ENCODE measurements around the gene ACTR2. TPM values are rescaled to one million over a fixed set of nuclear protein-coding genes. Genes with fewer than 3 reads are reported as not detected.

ACTR2 gene
- polyA plus RNA-seq, 2 donors, result 58.4 to 73.8 TPM

DNA sequence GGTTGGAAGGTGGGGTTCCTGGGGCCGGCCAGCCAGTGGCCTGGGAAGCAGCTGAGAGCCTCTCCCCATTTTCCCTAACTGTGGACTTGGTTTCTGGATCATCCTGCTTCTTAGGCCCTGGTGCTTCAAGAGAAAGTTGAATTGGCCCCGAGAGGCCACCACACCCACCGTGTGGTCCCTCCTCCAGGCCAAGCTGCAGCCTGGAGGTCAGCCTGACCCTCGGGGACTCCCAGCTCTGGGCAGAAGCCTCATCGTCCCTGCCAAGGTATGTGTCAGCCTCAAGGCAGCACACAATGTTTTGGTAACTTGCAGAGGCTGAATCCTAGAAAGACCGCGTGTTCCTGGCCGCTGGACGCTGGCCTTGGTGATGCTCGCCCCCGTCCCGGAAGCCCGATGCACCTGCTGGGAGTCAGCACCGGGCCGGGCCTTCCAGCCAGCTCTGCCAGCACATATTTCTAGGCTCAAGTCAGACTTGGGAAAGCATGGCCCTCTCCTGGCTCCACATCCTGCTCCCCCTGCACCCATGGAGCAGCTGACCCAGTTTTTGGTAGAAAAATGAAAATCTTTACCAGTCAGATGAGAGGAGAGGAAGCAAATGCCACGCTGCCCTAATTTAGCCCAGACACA, 72.6 kb downstream of the ACTR2 start:
- Histone ChIP-seq H3K4me3 (ENCODE audit: low read depth in 1 of 2, low read length in 2 of 2) (no peak overlapping the region), H3K36me3 (ENCODE audit: control insufficient read depth in 2 of 2, insufficient read depth in 2 of 2, low read length in 1 of 2) (no peaks in the 10 kb centered on the region), H3K27me3 (ENCODE audit: control insufficient read depth in 1 of 2, insufficient read depth in 2 of 2, low read length in 2 of 2) (no peaks in the 10 kb centered on the region), H3K4me1 (ENCODE audit: control insufficient read depth in 2 of 2, insufficient read depth in 2 of 2, low read length in 1 of 2) (peaks cover 0 to 5% of the 10 kb centered on the region in 2 donors), H3K9me3 (ENCODE audit: control insufficient read depth in 2 of 2, insufficient read depth in 1 of 2, low read depth in 1 of 2, low read length in 1 of 2) (no peaks in the 10 kb centered on the region), H3K27ac (ENCODE audit: low read depth in 2 of 2, low read length in 1 of 2) (peak overlapping the region; percentile 17 to 24)
- WGBS, 2 donors, result 37 to 59% methylated on average over 16 of the region's 16 CpGs

- 29 to 37% methylated on average over 20 of the region's 20 CpGs for WGBS, 2 donors
- Histone ChIP-seq H3K27me3 (ENCODE audit: control insufficient read depth in 1 of 2, insufficient read depth in 2 of 2, low read length in 2 of 2) (no peaks in the 10 kb centered on the region), H3K4me1 (ENCODE audit: control insufficient read depth in 2 of 2, insufficient read depth in 2 of 2, low read length in 1 of 2) (peaks cover 0 to 5% of the 10 kb centered on the region in 2 donors), H3K36me3 (ENCODE audit: control insufficient read depth in 2 of 2, insufficient read depth in 2 of 2, low read length in 1 of 2) (no peaks in the 10 kb centered on the region), H3K4me3 (ENCODE audit: low read depth in 1 of 2, low read length in 2 of 2) (no peak overlapping the region), H3K9me3 (ENCODE audit: control insufficient read depth in 2 of 2, insufficient read depth in 1 of 2, low read depth in 1 of 2, low read length in 1 of 2) (no peaks in the 10 kb centered on the region), H3K27ac (ENCODE audit: low read depth in 2 of 2, low read length in 1 of 2) (peak overlapping the region; percentile 5 to 67)
Observed at GRCh38 chr2:65300761-65301711, 73.4 kb downstream of the ACTR2 start.

- H3K27ac ChIP-seq (ENCODE audit: low read depth in 2 of 2, low read length in 1 of 2), result no peak overlapping the region
- H3K9me3 ChIP-seq (ENCODE audit: control insufficient read depth in 2 of 2, insufficient read depth in 1 of 2, low read depth in 1 of 2, low read length in 1 of 2), result no peaks in the 10 kb centered on the region
- no peaks in the 10 kb centered on the region for H3K27me3 ChIP-seq (ENCODE audit: control insufficient read depth in 1 of 2, insufficient read depth in 2 of 2, low read length in 2 of 2)
- no peak overlapping the region for H3K4me3 ChIP-seq (ENCODE audit: low read depth in 1 of 2, low read length in 2 of 2)
- H3K4me1 ChIP-seq (ENCODE audit: control insufficient read depth in 2 of 2, insufficient read depth in 2 of 2, low read length in 1 of 2), result peaks cover 2 to 6% of the 10 kb centered on the region in 2 donors
- WGBS, 2 donors, result 83 to 86% methylated on average over 2 of the region's 2 CpGs
- H3K36me3 ChIP-seq (ENCODE audit: control insufficient read depth in 2 of 2, insufficient read depth in 2 of 2, low read length in 1 of 2), result no peaks in the 10 kb centered on the region
Observed at GRCh38 chr2:65305934-65306333, 78.3 kb downstream of the ACTR2 start.

- H3K36me3 ChIP-seq (ENCODE audit: control insufficient read depth in 2 of 2, insufficient read depth in 2 of 2, low read length in 1 of 2), result peaks cover 6 to 13% of the 10 kb centered on the region in 2 donors
- no peaks in the 10 kb centered on the region for H3K9me3 ChIP-seq (ENCODE audit: control insufficient read depth in 2 of 2, insufficient read depth in 1 of 2, low read depth in 1 of 2, low read length in 1 of 2)
- WGBS, 2 donors, result 56 to 58% methylated on average over 8 of the region's 8 CpGs
- peak overlapping the region; percentile 53 to 63 for H3K27ac ChIP-seq (ENCODE audit: low read depth in 2 of 2, low read length in 1 of 2)
- no peak overlapping the region for H3K4me3 ChIP-seq (ENCODE audit: low read depth in 1 of 2, low read length in 2 of 2)
- peaks cover 2 to 6% of the 10 kb centered on the region in 2 donors for H3K4me1 ChIP-seq (ENCODE audit: control insufficient read depth in 2 of 2, insufficient read depth in 2 of 2, low read length in 1 of 2)
- H3K27me3 ChIP-seq (ENCODE audit: control insufficient read depth in 1 of 2, insufficient read depth in 2 of 2, low read length in 2 of 2), result no peaks in the 10 kb centered on the region
Observed at GRCh38 chr2:65309699-65310098, 82.1 kb downstream of the ACTR2 start.

- no peaks in the 10 kb centered on the region for H3K27me3 ChIP-seq (ENCODE audit: control insufficient read depth in 1 of 2, insufficient read depth in 2 of 2, low read length in 2 of 2)
- H3K9me3 ChIP-seq (ENCODE audit: control insufficient read depth in 2 of 2, insufficient read depth in 1 of 2, low read depth in 1 of 2, low read length in 1 of 2), result no peaks in the 10 kb centered on the region
- no peak overlapping the region for H3K4me3 ChIP-seq (ENCODE audit: low read depth in 1 of 2, low read length in 2 of 2)
- H3K27ac ChIP-seq (ENCODE audit: low read depth in 2 of 2, low read length in 1 of 2), result no peak overlapping the region
- WGBS, 2 donors, result 75% methylated on average over 6 of the region's 6 CpGs
- H3K4me1 ChIP-seq (ENCODE audit: control insufficient read depth in 2 of 2, insufficient read depth in 2 of 2, low read length in 1 of 2), result peaks cover 2 to 6% of the 10 kb centered on the region in 2 donors
- H3K36me3 ChIP-seq (ENCODE audit: control insufficient read depth in 2 of 2, insufficient read depth in 2 of 2, low read length in 1 of 2), result peaks cover 6 to 13% of the 10 kb centered on the region in 2 donors
Observed at GRCh38 chr2:65311049-65311448, 83.4 kb downstream of the ACTR2 start.

- Histone ChIP-seq H3K27me3 (ENCODE audit: control insufficient read depth in 1 of 2, insufficient read depth in 2 of 2, low read length in 2 of 2) (no peaks in the 10 kb centered on the region), H3K36me3 (ENCODE audit: control insufficient read depth in 2 of 2, insufficient read depth in 2 of 2, low read length in 1 of 2) (peaks cover 6 to 13% of the 10 kb centered on the region in 2 donors), H3K4me3 (ENCODE audit: low read depth in 1 of 2, low read length in 2 of 2) (no peak overlapping the region), H3K4me1 (ENCODE audit: control insufficient read depth in 2 of 2, insufficient read depth in 2 of 2, low read length in 1 of 2) (peaks cover 2 to 9% of the 10 kb centered on the region in 2 donors), H3K9me3 (ENCODE audit: control insufficient read depth in 2 of 2, insufficient read depth in 1 of 2, low read depth in 1 of 2, low read length in 1 of 2) (no peaks in the 10 kb centered on the region), H3K27ac (ENCODE audit: low read depth in 2 of 2, low read length in 1 of 2) (no peak overlapping the region)
- 88 to 89% methylated on average over 7 of the region's 7 CpGs for WGBS, 2 donors
Observed at GRCh38 chr2:65311596-65311995, 84.0 kb downstream of the ACTR2 start.

- peaks cover 2 to 9% of the 10 kb centered on the region in 2 donors for H3K4me1 ChIP-seq (ENCODE audit: control insufficient read depth in 2 of 2, insufficient read depth in 2 of 2, low read length in 1 of 2)
- 95% methylated on average over 52 of the region's 52 CpGs for WGBS, 2 donors
- peaks cover 6 to 13% of the 10 kb centered on the region in 2 donors for H3K36me3 ChIP-seq (ENCODE audit: control insufficient read depth in 2 of 2, insufficient read depth in 2 of 2, low read length in 1 of 2)
- no peaks in the 10 kb centered on the region for H3K27me3 ChIP-seq (ENCODE audit: control insufficient read depth in 1 of 2, insufficient read depth in 2 of 2, low read length in 2 of 2)
- H3K9me3 ChIP-seq (ENCODE audit: control insufficient read depth in 2 of 2, insufficient read depth in 1 of 2, low read depth in 1 of 2, low read length in 1 of 2), result no peaks in the 10 kb centered on the region
- H3K4me3 ChIP-seq (ENCODE audit: low read depth in 1 of 2, low read length in 2 of 2), result no peak overlapping the region
- H3K27ac ChIP-seq (ENCODE audit: low read depth in 2 of 2, low read length in 1 of 2), result no peak overlapping the region
Observed at GRCh38 chr2:65313126-65313953, 85.7 kb downstream of the ACTR2 start.

DNA sequence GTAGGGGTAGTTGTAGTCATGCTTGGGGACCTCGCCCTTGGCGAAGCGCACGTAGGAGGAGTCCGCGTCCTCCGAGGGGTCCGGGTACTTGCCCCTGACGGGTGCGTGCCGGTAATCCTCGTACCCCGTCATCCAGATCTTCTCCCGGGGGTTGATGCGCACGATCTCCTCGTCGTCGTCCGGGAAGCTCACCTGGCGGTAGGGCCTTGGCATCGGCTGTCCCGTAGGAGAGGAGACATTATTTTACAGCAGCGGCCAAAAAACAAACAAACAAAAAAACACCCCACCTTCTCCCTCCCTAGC, 86.3 kb downstream of the ACTR2 start:
- Histone ChIP-seq H3K9me3 (ENCODE audit: control insufficient read depth in 2 of 2, insufficient read depth in 1 of 2, low read depth in 1 of 2, low read length in 1 of 2) (no peaks in the 10 kb centered on the region), H3K27me3 (ENCODE audit: control insufficient read depth in 1 of 2, insufficient read depth in 2 of 2, low read length in 2 of 2) (no peaks in the 10 kb centered on the region), H3K36me3 (ENCODE audit: control insufficient read depth in 2 of 2, insufficient read depth in 2 of 2, low read length in 1 of 2) (peaks cover 6 to 13% of the 10 kb centered on the region in 2 donors), H3K4me3 (ENCODE audit: low read depth in 1 of 2, low read length in 2 of 2) (no peak overlapping the region), H3K27ac (ENCODE audit: low read depth in 2 of 2, low read length in 1 of 2) (no peak overlapping the region), H3K4me1 (ENCODE audit: control insufficient read depth in 2 of 2, insufficient read depth in 2 of 2, low read length in 1 of 2) (peaks cover 2 to 9% of the 10 kb centered on the region in 2 donors)
- 97 to 98% methylated on average over 24 of the region's 24 CpGs for WGBS, 2 donors

- Histone ChIP-seq H3K27me3 (ENCODE audit: control insufficient read depth in 1 of 2, insufficient read depth in 2 of 2, low read length in 2 of 2) (no peaks in the 10 kb centered on the region), H3K4me3 (ENCODE audit: low read depth in 1 of 2, low read length in 2 of 2) (no peak overlapping the region), H3K4me1 (ENCODE audit: control insufficient read depth in 2 of 2, insufficient read depth in 2 of 2, low read length in 1 of 2) (peaks cover 3 to 8% of the 10 kb centered on the region in 2 donors), H3K9me3 (ENCODE audit: control insufficient read depth in 2 of 2, insufficient read depth in 1 of 2, low read depth in 1 of 2, low read length in 1 of 2) (no peaks in the 10 kb centered on the region), H3K36me3 (ENCODE audit: control insufficient read depth in 2 of 2, insufficient read depth in 2 of 2, low read length in 1 of 2) (peaks cover 6 to 14% of the 10 kb centered on the region in 2 donors), H3K27ac (ENCODE audit: low read depth in 2 of 2, low read length in 1 of 2) (peak overlapping the region in 1 of 2 donors; percentile 33)
- 77 to 85% methylated on average over 8 of the region's 8 CpGs for WGBS, 2 donors
Observed at GRCh38 chr2:65314801-65315441, 87.3 kb downstream of the ACTR2 start.
